ENCODE results near the gene MYOCD.
"Not testable (repeated sequence)": the region's sequence is repeated elsewhere in the genome, so short reads cannot be mapped to it uniquely, and the experiment has no call there.

The MYOCD gene

DNA sequence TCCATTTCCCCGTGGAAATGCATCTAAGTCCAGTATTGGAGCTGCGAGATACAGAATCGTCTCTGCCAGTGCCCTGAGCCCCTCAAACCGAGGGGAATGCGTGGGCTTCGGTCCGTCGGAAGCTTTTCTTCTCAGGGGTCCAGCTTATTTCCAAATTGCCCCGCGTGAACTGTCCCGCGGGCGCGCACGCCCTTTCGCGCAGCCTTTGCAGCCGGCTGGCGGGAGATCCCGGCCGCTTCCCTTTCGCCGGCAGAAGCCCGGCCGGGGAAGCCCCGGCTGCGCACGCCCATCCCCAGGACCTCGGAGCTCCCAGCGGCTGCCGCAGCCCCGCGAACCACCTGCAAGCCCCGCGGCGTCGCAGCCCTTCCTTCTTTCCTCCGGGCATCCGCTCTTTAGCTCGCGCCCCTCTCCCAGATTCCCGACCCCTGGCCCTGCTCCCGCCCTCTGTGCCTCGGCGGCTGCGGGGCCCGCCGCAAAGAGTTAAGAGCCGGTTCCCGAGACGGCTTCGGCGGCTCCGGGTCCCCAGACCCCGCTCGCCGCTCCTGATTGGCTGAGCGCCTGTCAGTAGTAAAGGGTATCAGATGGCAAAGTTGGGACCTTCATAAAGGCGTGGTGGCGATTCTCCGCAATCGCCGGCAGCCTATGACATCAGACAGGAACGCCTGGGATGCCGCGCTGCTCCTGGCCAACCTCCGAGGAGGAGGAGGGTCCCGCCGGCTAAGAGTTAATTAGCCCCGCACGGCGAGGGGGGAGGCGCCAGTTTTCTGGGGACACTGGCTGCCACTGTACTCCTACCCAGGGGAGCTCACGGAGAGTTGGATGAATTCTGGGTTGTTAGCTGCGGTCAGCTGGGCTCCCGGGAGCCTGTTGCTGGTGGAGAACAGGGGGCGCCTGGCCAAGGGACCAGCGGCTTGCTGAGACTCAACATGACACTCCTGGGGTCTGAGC is at the start of gene MYOCD:
MYOCD (plus strand) TSS at position 628 of the 948 bp plus-strand sequence; CDS start at position 927, 299 bp downstream.
- DNase-seq (ENCODE audit: low spot score) = no peak

- no peak for DNase-seq (ENCODE audit: low spot score)
Measured at GRCh38 chr17:12616161-12616560, 49.5 kb upstream of the MYOCD start.

DNA sequence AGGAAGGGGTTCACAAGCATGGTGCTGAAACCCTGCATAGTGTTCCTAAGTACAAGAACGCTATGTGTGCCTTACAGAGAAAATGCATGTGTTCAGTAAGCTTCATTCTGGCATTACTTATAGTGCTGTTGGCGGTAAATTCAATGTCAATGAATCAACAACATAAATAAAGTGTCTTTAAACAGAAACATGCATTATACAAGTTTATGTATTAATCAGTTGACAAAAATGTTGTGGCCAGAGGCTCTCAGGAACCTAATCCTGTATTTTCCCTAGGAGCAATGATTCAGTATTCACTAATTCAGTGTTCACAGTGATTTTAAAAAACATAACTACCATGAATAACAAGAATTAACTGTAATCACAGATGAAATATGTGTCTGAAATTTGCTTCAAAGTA is 47.1 kb upstream of the MYOCD start:
- DNase-seq (ENCODE audit: low spot score) = no peak

DNA sequence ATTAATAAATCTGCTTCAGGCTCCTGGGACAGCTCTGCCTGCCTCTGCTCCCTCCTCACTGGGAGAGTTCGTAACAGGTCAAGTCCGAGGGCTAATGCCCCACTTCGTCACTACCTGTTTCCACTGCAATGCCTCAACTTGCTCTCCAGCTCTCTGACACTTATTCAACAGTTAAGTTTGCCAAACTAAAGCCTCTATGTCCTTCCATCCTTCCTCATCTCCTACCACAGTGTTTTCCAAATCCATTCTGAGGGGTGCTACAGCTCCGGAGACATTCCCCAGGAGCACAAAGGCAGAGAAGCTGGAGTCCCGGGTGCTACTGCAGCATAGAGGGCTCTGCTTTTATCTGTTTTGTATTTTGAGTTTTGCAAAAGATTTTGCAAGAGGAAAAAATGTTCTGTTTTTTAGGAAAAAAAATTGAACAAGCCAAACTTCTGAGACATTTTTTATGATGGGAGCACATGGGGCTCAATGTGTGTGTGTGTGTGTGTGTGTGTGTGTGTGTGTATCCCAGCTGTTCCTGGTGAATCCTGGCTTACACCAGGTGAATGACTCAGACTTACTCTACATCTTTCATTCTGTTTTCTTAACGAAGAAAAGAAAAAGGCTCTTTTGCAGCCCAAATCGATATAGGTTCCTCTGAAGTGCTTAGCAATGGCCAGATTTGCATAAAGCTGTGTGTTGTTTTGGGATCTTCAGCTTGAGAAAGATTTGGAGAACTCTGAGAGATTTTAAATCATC is 46.1 kb upstream of the MYOCD start:
- no peak for DNase-seq (ENCODE audit: low spot score)

DNA sequence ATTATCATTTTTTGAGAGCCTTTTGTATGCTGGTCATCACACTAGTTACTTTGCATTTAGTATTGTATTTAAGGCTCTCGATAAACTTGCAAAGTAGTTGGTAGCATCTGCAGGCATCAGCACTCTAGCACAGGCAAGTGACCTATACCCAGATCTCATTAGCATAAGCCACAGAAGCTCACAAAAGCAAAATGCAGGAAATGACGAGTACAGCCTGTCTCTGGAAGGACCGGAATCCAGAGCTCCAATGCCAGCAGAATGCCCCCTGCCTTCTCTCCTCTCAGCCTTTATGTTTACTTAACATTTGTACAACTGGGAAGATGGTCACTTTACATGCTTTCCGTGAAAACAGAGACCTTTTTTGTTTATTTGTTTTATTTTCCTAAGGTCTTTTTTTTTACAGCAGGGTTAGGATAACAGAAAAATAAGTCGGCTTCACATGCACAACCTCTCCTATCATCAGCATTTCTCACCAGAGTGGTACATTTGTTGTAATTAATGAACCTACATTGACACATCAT is 45.4 kb upstream of the MYOCD start:
- no peak for DNase-seq (ENCODE audit: low spot score)

GRCh38 chr17:12622726-12623125 is 43.0 kb upstream of the MYOCD start:
- DNase-seq (ENCODE audit: low spot score) = no peak

- DNase-seq (ENCODE audit: low spot score) = no peak
Measured at GRCh38 chr17:12623220-12623848, 42.4 kb upstream of the MYOCD start.

GRCh38 chr17:12624211-12624610 is 41.5 kb upstream of the MYOCD start:
- DNase-seq (ENCODE audit: low spot score) = no peak

DNA sequence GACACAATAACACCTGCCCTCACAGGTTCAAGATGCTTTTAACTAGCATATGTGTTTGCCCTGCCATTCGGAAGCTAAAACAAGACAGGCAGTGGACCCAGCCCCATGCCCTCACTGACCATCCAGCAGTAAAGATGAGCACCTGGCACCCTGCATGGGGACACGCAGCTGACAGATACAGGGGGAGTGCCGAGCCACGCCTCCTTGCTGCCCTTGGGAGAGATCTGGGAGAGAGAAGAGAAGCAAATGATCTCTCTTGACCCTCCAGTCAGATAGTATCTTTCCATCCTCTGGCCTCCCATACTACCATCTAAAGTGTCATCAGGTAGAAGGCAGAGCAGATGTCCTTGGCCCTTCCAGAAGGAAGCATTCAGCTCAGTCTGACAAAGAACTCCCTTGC is 40.6 kb upstream of the MYOCD start:
- DNase-seq (ENCODE audit: low spot score) = no peak

DNA sequence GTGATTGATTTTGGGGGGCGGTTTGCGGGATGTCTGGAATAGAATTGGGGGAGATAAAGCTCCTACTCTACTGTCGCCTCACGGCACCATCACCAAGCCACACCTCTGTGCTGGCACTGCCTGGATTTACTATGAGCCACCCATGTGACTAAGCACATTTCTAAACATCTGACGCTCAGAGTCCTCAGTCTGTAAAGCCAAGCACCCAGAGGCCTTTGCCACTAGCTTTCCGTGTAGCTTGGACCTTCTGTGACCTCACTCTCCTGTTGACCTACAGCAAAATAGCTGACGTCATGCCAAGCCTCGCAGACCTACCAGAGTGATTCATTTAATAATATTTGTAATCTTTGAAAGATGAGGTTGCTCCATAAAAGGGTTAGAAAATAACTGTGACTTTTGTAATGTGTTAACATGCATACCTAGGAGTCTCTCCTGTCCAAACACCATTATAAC is 38.5 kb upstream of the MYOCD start:
- DNase-seq (ENCODE audit: low spot score) = no peak

- DNase-seq (ENCODE audit: low spot score) = no peak
Measured at GRCh38 chr17:12627781-12628451, 37.8 kb upstream of the MYOCD start.

- DNase-seq (ENCODE audit: low spot score) = no peak
Measured at GRCh38 chr17:12631076-12631475, 34.6 kb upstream of the MYOCD start.

DNA sequence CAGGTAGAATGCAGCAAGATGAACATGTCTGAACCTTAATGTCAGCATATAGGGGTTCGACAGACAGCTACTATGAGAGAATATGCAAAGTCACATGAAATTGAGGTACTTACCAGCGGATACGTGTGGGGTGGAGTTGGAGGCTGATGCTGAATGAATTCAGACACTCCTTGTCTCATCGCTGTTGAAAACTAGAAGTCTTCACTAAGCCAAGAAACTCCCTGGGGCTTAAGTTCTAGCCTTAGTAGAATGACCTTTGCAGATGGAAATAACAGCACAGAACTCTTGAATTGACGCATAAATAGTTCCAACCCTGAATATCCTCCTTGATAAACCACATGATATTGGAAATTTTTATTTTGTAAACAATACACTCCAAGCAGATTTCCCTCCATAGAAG is 32.9 kb upstream of the MYOCD start:
- DNase-seq (ENCODE audit: low spot score) = no peak

- no peak for DNase-seq (ENCODE audit: low spot score)
Measured at GRCh38 chr17:12634789-12635414, 30.8 kb upstream of the MYOCD start.

GRCh38 chr17:12635996-12636395 is 29.7 kb upstream of the MYOCD start:
- not testable (repeated sequence) for DNase-seq (ENCODE audit: low spot score)

GRCh38 chr17:12637015-12637414 is 28.7 kb upstream of the MYOCD start:
- no peak for DNase-seq (ENCODE audit: low spot score)

- DNase-seq (ENCODE audit: low spot score) = no peak
Measured at GRCh38 chr17:12637745-12638651, 27.7 kb upstream of the MYOCD start.

- no peak for DNase-seq (ENCODE audit: low spot score)
Measured at GRCh38 chr17:12640364-12640763, 25.3 kb upstream of the MYOCD start.

DNA sequence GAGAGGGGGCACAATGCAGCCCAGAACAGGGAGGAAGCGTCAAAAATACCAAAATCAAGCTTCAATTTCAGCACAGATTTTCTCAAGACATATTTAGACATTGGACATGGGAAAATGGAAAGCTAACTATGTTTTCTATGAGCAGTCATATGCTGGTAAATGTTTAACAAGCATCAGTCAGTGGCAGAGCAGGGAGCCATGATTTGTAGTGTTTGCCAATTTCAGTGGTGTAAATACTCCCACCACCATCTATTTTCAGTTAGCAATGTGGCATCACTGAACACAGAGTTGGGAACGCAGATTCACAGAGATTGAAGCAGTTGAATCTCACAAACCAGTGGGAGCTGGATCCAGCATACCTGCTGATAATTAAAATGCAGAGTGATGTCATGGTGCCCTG is 24.6 kb upstream of the MYOCD start:
- DNase-seq (ENCODE audit: low spot score) = no peak

- DNase-seq (ENCODE audit: low spot score) = no peak
Measured at GRCh38 chr17:12642034-12642433, 23.7 kb upstream of the MYOCD start.
